Gastrocnemius medialis (tissue), 4 donors: Measurements from ENCODE around the gene ARHGEF17. TPM values are rescaled to one million over a fixed set of nuclear protein-coding genes. Genes with fewer than 3 reads are reported as not detected.
A peak's percentile ranks its signal among the peaks of the same experiment; 100 is the strongest.

Experiments
- ATAC-seq, 2 donors: fragments of 150-250 bp; one replicate each; pipeline ENCODE4 v1.9.1; 2016
- DNase-seq, 2 donors: peaks; one replicate each; pipeline ENCODE4 v3.0.0-alpha.2; 2019
- H3K27ac ChIP-seq, 4 donors: fragments of 200-600 bp; sonication (generic); 1 replicate in 1 of 4; 2 replicates in 3 of 4; pipeline ENCODE4 v1.5.1; 2016 to 2018; ENCODE audit warnings: mild to moderate bottlenecking in 2 of 4, moderate library complexity in 1 of 4
- H3K27me3 ChIP-seq, 3 donors: fragments of 200-600 bp; sonication (generic) in 2 of 3; 1 replicate in 1 of 3; 2 replicates in 2 of 3; pipeline versions ENCODE4 v1.5.1 to v1.6.0; 2016 to 2019; ENCODE audit warnings: mild to moderate bottlenecking in 1 of 3, moderate library complexity in 1 of 3
- H3K36me3 ChIP-seq, 2 donors: fragments of 200-600 bp; sonication (generic) in 1 of 2; one replicate each; pipeline ENCODE4 v1.5.1; 2017 to 2018
- H3K4me1 ChIP-seq, 2 donors: fragments of 200-600 bp; sonication (generic) in 1 of 2; one replicate each; pipeline ENCODE4 v1.5.1; 2016 to 2017; ENCODE audit warnings: mild to moderate bottlenecking in 2 of 2
- H3K4me3 ChIP-seq, 4 donors: fragments of 200-600 bp; sonication (generic) in 3 of 4; 1 replicate in 1 of 4; 2 replicates in 3 of 4; pipeline ENCODE4 v1.5.1; 2016 to 2019; ENCODE audit warnings: mild to moderate bottlenecking in 2 of 4
- H3K9me3 ChIP-seq, 3 donors: fragments of 200-600 bp; sonication (generic) in 2 of 3; 1 replicate in 1 of 3; 2 replicates in 2 of 3; pipeline ENCODE4 v1.5.1; 2016 to 2019
- CTCF ChIP-seq, 5 experiments: fragments of 450-650 bp in 3 of 5; fragments of 200-600 bp in 2 of 5; sonication (generic) in 2 of 5; IDR thresholded peaks in 4 of 5; conservative IDR thresholded peaks in 1 of 5; 1 replicate in 4 of 5; 2 replicates in 1 of 5; pipeline ENCODE4 v1.5.1; 2016 to 2019; ENCODE audit warnings: antibody characterized with exemption in 5 of 5, mild to moderate bottlenecking in 3 of 5, moderate library complexity in 3 of 5
- POLR2A ChIP-seq, 2 donors: fragments of 450-650 bp; IDR thresholded peaks; one replicate each; pipeline ENCODE4 v1.6.1; 2017; ENCODE audit warnings: antibody characterized with exemption in 2 of 2, mild to moderate bottlenecking in 2 of 2, moderate library complexity in 2 of 2
- in situ Hi-C, 4 donors: fragments of 200-750 bp; cut with MboI; loops; one replicate each; pipeline versions ENCODE4 v1.15.0 to v1.8.0; 2017; ENCODE audit warnings: low sequenced_read_pairs in 4 of 4
- intact Hi-C: fragments of 100-400 bp; cut with DNase I; formaldehyde crosslinking; loops from one replicate; pipeline ENCODE4 v1.15.1; 2023; ENCODE audit warnings: low total_unique reads
- total RNA-seq, 4 donors: library from RNA; depleted of rRNA; stranded (reverse); fragments of >200 nt; gene quantifications; one replicate each; pipeline versions ENCODE4 v1.1.0 to v1.2.3, GENCODE V29; 2016

Gene ARHGEF17
- total RNA-seq, 4 donors from 2014 or later, result 8.9 to 16.9 (median 13.9) TPM

GRCh38 chr11:73393011-73393380 is 84.9 kb downstream of the ARHGEF17 start:
- TF ChIP-seq CTCF (IDR thresholded peaks at IDR 0.05 in 4 of 5, conservative IDR thresholded peaks at IDR 0.05 in 1 of 5) (no peak), POLR2A (IDR thresholded peaks at IDR 0.05) (no peak)
- Histone ChIP-seq H3K36me3 (peaks cover 0 to 23% of the 10 kb centered on the region in 2 donors), H3K4me1 (peaks cover 38 to 67% of the 10 kb centered on the region in 2 donors), H3K27ac (peak overlapping the region in 2 of 4 donors; percentile 27 to 53), H3K27me3 (no peaks in the 10 kb centered on the region), H3K9me3 (no peaks in the 10 kb centered on the region), H3K4me3 (no peak overlapping the region)
- intact Hi-C loops (loop anchor here (1.0 to 2.0 kb wide), 3 partner anchors 16 to 86 kb away; partner anchors contain the start of gene RELT), in situ Hi-C loops (loop anchor here (5.0 kb wide), 1 partner anchor 41 kb away; no protein-coding TSS in a partner anchor)
- ATAC-seq (no peak), DNase-seq (no peak)

- peaks cover 30 to 59% of the 10 kb centered on the region in 2 donors for H3K4me1 ChIP-seq
- in situ Hi-C loops, result loop anchor here (5.0 kb wide), 1 partner anchor 41 kb away; no protein-coding TSS in a partner anchor
- intact Hi-C loops, result loop anchor here (1.0 to 2.0 kb wide), 3 partner anchors 17 to 87 kb away; partner anchors contain the start of gene RELT
- DNase-seq (peak; percentile 44 to 75), ATAC-seq (peak; percentile 55 to 72)
- H3K27ac ChIP-seq, result peak overlapping the region in 2 of 4 donors; percentile 27 to 53
- no peaks in the 10 kb centered on the region for H3K9me3 ChIP-seq
- H3K4me3 ChIP-seq, result no peak overlapping the region
- TF ChIP-seq CTCF (IDR thresholded peaks at IDR 0.05 in 4 of 5, conservative IDR thresholded peaks at IDR 0.05 in 1 of 5) (peak; percentile 77 to 91 (median 88)), POLR2A (IDR thresholded peaks at IDR 0.05) (no peak)
- H3K36me3 ChIP-seq, result peaks cover 0 to 23% of the 10 kb centered on the region in 2 donors
- H3K27me3 ChIP-seq, result no peaks in the 10 kb centered on the region
Measured at GRCh38 chr11:73393479-73394415, 85.7 kb downstream of the ARHGEF17 start.

GRCh38 chr11:73394416-73395296 is 86.6 kb downstream of the ARHGEF17 start:
- Histone ChIP-seq H3K4me1 (peaks cover 21 to 50% of the 10 kb centered on the region in 2 donors), H3K27me3 (no peaks in the 10 kb centered on the region), H3K36me3 (peaks cover 0 to 23% of the 10 kb centered on the region in 2 donors), H3K27ac (peak overlapping the region in 2 of 4 donors; percentile 45 to 68), H3K4me3 (no peak overlapping the region), H3K9me3 (no peaks in the 10 kb centered on the region)
- intact Hi-C loops, result no loop called here
- in situ Hi-C loops, result loop anchor here (5.0 kb wide), 1 partner anchor 42 kb away; no protein-coding TSS in a partner anchor
- ATAC-seq, result no peak
- TF ChIP-seq POLR2A (IDR thresholded peaks at IDR 0.05) (no peak), CTCF (IDR thresholded peaks at IDR 0.05 in 4 of 5, conservative IDR thresholded peaks at IDR 0.05 in 1 of 5) (no peak)
- DNase-seq, result peak in 1 of 2 donors; percentile 14
